Activated effector memory CD4-positive, alpha-beta T cell treated with anti-CD3 and anti-CD28 coated beads, Interleukin-2, amount 50 U/mL, for 16 hours (primary cell): ENCODE data around the gene VWF.
"Not testable (repeated sequence)": the region's sequence is repeated elsewhere in the genome, so short reads cannot be mapped to it uniquely, and the experiment has no call there.

Experiments used
- DNase-seq: peaks from one replicate; pipeline ENCODE4 v3.0.0-alpha.2; 2020

The VWF gene

DNA sequence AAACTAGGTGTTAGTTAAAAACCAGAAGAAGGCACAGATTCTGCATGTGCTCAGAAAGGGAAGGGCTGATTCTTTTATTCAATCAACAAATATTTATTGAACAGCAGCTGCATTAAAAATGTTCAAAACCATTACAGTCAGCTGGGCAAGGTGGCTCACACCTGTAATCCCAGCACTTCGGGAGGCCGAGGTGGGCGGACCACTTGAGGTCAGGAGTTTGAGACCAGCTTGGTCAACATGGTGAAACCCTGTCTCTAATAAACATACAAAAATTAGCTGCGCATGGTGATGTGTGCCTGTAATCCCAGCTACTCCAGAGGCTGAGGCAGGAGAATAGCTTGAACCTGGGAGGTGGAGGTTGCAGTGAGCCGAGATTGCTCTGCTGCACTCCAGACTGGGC, 22.4 kb downstream of the VWF start:
- not testable (repeated sequence) for DNase-seq

- DNase-seq: no peak
Observed at GRCh38 chr12:6099316-6099715, 25.2 kb downstream of the VWF start.

DNA sequence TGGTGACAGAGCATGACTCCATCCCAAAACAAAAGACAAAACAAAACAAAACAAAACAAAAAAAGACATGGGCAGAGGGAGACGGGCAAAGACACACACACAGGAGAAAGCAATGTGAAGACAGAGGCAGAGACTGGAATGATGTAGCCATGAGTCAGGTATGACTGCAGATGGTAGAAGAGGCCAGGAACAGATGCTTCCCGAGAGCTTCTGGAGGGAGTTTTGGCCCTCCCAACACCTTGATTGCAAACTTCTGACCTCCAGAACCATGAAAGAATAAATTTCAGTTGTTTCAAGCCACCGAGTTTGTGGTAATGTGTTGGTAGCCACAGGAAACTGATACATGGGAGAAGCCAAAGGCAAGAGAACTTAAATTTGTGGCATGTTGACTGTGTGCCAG, 27.1 kb downstream of the VWF start:
- DNase-seq: no peak

DNA sequence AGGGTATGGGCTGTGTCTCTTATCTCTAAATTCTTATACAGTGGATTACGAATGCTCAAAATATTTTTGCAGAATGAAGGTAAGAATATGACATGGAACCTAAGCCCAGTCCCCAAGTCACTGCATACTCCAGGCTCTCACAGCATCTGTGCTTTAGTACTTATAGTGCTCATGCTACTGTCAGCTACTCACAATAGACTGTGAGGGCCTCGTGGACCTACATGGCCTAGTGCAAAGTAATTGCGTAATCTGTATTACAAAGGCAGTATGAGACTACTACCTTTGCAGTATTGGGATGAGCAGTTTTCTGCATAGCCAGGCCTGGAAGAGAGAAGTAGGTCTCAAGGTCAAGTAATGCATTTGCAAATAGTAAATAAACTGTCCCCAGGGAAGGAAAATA, 27.9 kb downstream of the VWF start:
- DNase-seq: no peak

GRCh38 chr12:6095269-6095668, 29.2 kb downstream of the VWF start:
- DNase-seq: no peak

GRCh38 chr12:6093764-6094163, 30.7 kb downstream of the VWF start:
- no peak for DNase-seq

GRCh38 chr12:6092784-6093722, 31.4 kb downstream of the VWF start:
- DNase-seq: no peak

DNA sequence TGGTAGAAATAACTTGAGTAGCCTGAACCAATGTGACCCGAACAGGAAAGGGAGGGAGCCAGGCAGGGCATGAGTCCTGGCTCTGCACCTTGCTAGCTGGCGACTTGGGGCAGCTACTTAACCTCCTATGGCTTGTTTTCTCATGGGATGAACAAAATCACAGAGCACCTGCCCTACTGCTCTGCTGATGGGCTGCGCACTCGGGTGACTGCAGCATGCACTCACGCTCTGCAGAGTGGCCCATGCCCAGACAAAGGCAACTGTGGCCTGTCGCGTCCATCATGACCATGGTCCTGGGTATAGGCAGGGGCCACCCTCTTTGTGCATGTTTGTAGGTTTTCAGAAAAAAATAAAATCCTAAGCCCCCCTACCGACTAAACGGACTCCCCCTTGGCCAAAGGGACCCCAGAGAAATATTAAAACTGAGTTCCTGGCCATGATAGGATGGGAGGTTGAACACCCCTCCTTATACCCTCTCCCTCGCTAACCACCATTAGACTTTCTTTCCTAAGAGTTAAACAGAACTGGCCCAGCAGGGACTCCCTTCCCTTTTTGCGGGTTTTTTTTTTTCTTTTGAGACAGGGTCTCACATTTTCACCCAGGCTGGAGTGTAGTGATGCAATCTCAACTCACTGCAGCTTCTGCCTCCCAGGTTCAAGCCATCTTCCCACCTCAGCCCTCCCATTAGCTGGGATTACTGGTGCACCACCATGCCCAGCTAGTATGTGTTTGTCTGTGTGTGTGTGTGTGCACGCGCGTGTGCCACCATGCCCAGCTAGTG, 32.5 kb downstream of the VWF start:
- DNase-seq: no peak

DNA sequence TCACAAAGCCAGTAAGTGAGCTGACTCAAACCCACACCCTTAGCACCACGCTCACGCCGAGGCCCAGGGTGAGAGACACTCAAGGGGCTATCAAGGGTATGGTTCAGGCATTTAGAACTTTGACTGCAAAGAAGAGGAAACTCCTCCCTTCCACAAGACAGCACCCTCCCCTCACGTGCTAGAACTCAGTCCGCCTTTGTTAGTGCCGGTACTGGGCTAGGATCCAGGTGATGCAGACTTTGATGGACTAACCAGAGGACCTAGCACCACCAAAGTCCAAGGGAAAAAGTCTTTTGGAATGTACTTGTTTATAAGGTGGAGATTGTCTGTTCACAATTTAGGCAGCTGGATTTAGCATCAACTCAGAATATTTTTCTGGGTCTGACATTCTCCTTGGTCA, 33.7 kb downstream of the VWF start:
- DNase-seq: no peak

- DNase-seq: no peak
Observed at GRCh38 chr12:6088921-6089747, 35.3 kb downstream of the VWF start.

GRCh38 chr12:6086316-6086715, 38.2 kb downstream of the VWF start:
- no peak for DNase-seq

DNA sequence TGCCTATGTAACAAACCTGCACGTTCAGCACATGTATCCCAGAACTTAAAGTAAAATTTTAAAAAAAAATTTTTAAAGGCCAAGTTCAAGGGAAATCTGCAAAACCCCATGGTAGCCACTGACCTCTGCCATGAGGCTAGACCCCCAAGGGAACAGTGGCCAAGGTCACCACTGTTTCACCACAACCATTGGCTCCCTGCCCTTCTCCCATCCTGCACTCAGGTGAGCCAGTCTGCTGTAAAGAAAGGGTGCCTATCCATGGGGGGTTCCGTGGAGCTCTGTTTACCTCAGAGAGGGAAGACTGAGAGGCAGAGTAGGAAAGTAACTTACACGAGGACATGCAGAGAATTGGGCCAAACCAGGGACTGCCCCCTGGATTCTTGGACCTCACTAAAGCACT, 38.6 kb downstream of the VWF start:
- DNase-seq: no peak

DNA sequence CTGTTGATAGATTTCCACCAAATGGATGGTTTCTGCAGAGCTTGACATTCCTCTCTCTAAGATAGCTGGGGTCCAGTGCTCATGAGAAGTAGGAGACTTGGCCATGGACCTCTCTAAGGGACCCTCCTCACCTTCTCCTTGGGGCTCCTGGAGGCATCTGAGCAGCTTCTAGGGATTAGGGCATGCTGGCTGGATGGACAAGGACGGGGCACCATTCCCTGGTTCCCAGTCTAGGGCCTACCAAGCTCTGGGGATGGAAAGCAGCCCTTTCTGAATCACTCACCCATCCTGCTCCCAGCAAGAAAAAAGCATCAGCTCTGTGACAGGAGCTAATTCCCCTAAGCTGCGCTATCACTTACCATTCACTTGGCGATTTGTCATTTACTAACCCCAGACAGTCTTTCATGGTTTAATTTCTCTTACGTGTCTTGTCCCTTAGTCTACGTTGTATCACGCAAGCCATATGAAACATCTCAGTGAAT, 39.5 kb downstream of the VWF start:
- DNase-seq: no peak

DNA sequence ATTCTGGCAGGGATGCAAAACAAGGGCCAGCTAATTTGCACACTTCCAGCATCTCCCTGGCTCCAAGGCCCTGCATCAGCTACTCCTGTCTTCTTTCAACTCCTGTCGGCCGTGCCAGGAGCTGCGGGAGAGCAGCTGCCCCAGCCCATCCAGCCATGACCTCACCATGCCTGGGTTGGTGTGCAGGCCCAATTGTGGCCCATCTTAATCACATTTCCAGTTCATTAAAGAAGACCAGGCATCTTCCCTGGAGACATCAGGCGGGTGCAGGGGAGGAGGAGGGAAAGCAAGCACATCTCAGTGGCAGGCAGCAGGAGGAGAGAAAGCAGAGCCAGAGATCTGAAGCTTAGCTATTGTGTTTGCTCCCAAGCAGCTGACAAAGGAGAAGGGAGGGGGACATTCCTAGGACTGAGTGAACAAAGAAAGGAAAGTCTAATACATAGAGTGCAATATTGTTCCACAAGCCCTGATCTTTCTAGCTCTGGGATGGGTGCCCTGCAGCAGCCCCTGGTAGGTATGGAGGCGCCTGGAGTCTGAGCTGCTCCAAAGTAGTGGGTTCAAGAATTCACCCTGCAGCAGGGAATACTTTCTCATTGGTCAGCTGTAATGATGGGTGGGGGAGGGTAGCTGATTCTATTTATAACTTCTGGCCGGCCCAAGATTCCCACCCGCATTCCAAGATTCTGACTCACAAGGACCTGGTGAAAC, 40.1 kb downstream of the VWF start:
- DNase-seq: no peak

GRCh38 chr12:6083601-6084000, 40.9 kb downstream of the VWF start:
- DNase-seq: no peak

GRCh38 chr12:6082613-6083012, 41.9 kb downstream of the VWF start:
- no peak for DNase-seq

GRCh38 chr12:6080149-6081045, 44.1 kb downstream of the VWF start:
- DNase-seq: no peak

GRCh38 chr12:6078398-6079096, 45.9 kb downstream of the VWF start:
- DNase-seq: no peak

DNA sequence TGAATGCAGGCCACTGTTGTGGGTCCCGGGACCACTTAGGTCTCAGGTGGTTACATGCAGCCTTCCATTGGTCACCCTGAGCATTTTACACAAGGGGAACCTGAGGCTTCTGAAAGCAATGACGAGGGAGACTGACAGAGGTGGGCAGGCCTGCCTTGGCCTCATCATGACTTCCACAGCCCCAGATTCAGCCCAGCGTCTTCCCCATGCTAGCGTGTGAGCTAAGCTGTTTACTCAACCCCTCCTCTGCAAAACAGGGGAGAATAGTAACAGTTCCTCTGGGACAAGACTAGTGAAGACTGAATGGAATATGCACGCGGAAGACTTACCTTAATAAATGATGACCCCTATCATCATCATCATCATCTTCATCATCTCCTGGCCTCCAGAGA, 46.8 kb downstream of the VWF start:
- DNase-seq: no peak
